HG03378 (cell line): ENCODE results near the gene ZNF766.
"Not testable (repeated sequence)": the region's sequence is repeated elsewhere in the genome, so short reads cannot be mapped to it uniquely, and the experiment has no call there.

Source experiments
- ATAC-seq: cut with Tn5 transposase; IDR thresholded peaks from one replicate; pipeline ENCODE4 v1.9.1; 2021; ENCODE audit warnings: mild to moderate bottlenecking, moderate library complexity; ENCODE audit not compliant: unreplicated experiment

ZNF766 gene

DNA sequence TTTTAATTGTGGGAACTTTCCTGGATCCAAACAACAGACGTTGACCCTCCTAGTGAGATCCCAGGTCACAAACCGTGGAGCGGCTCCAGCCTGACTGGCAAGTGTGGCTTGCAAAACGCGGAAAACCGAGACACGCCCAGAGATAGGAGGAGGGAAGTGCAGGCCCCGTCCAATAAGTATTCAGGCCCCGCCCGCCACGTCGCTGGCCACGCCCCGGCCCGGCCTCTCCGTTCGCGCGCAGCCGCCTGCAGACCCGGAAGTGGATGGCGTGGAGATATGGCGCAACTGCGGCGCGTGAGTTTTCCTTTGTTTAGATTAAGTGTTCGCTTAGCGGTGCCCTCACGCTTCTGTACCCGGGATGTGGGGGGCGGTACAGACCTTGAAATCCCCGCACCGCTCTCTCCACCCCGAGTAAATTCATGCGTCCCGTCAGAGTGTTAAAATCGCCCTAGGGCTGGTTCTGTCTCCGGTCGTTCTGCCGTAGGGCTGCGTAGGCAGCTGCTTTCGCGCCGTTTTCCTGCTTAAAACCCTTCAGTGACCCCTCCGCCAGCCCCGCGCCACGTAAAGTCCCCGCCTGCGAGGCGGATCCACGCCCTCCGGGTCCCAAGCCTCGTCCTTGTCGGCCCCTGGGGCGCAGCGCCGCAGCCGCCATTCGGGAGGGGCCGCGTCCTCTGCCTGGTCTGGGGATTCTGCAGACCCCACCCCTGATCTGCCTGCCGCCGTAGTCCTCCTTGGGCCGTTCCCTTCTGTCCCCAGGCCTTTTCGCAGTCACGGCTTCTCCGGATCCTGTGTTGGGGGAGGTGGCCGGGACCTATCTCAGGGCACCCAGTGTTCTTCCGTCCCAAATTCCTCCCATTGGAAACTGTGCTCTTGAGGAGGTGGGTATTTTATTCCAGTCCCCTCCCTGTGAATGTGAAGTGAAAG is at the start of gene ZNF766:
Gene ZNF766, plus strand, starts transcription at position 250 of the 924 bp plus-strand sequence. Its CDS starts 27 bp downstream, at position 277.
- ATAC-seq = peak; percentile 87

GRCh38 chr19:52219611-52220010 is 49.8 kb upstream of the ZNF766 start:
- no peak for ATAC-seq

GRCh38 chr19:52221031-52221430 is 48.4 kb upstream of the ZNF766 start:
- no peak for ATAC-seq

GRCh38 chr19:52221831-52222375 is 47.5 kb upstream of the ZNF766 start:
- no peak for ATAC-seq

GRCh38 chr19:52224211-52224610 is 45.2 kb upstream of the ZNF766 start:
- ATAC-seq = no peak

DNA sequence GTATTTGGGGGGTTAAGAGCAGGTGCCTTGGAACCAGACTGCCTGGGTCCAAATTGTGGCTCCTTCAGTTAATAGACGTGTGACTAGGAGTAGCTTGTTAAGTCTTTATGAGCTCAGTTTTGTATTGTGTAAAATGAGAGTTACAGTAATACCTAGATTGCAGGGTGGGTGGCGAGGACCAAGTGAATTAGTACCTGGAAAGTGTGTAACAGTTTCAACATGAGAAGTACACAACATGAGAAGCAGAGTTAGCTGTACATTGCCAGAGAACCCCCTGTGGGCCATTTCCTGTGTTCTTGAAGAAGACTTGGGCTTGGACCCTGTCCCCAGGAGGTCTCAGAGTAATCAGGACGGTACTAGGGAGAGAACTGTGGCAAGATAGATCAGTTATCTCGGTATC is 42.7 kb upstream of the ZNF766 start:
- no peak for ATAC-seq

- ATAC-seq = no peak
Measured at GRCh38 chr19:52227196-52227940, 42.0 kb upstream of the ZNF766 start.

GRCh38 chr19:52227980-52228379 is 41.4 kb upstream of the ZNF766 start:
- ATAC-seq = no peak

DNA sequence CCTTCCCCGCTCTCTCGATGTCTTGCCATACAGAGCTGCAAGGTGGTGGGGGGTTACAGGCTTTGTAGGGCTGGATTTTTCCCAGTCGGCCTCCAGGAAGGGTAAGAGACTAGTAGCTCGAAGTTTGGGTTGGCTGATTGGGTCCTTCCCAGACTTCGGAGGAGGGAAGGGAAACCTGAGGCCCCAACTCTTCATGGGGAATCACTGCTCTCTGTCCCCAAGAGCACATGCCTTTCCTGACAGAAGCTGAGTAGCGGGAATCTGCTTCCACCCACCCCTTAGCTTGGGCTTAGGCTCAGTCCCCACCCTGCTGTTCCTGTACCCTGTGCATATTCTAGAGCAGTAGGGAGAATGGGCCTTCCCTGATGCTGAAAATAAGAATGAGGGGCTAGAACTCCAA is 39.9 kb upstream of the ZNF766 start:
- ATAC-seq = no peak

DNA sequence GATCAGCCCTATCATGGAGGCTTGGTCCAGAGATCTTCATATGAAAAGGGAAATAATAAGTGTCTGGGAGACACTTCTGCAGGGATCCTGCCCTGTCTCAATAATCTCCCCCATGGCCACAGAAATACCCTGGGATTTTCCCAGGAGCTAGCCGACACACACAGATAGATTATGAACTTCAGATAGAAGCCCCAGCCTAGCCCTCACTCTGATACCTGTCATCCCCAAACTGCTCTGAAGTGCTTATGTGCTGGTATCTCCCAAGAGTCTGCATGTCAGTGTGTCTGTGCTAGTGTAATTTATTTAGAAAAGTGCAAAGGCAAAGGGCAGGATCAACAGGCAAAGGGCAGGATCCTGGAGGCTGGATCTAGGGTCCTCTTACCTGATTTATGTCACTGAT is 38.7 kb upstream of the ZNF766 start:
- ATAC-seq = no peak

- no peak for ATAC-seq
Measured at GRCh38 chr19:52231154-52231910, 38.1 kb upstream of the ZNF766 start.

- no peak for ATAC-seq
Measured at GRCh38 chr19:52234406-52234805, 35.0 kb upstream of the ZNF766 start.

DNA sequence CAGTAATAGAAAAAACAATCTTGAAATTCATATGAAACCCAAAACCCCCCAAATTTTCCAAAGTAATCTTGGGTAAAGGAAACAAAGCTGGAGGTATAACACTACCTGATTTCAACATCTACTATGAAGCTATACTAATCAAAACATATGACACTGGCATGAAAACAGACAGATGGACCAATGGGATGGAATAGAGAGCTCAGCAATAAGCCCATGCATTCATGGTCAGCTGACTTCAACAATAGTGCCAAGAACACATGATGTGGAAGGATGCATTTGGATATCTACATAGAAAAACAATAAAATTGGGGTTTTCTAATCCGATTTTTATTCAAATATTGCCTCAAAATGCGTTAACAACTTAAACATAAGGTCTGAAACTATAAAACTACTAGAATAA is 32.2 kb upstream of the ZNF766 start:
- no peak for ATAC-seq

DNA sequence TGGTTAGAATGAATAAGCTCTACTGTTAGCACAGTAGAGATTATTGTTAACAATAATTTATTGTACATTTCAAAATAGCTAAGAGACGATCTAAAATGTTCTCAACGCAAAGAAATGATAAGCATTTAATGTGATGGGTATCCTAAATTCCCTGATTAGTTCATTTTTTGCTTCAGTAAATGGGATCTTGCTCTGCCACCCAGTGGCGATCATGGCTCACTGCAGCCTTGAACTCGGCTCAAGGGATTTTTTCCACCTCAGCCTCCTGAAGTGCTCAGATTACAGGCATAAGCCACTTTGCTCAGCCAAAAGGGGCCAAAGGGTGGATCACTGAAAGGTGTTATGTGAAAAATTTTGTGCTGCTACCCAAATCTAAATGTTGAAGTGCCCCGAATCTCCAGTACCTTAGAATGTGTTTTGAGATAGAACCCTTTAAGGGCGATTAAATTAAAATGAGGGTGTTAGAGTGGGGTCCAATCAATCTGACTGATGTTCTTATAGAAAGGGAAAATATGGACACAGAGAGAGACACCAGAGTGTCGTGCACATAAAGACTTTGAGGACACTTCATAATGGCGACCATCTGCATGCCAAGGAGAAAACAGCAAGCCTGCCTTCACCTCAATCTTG is 31.5 kb upstream of the ZNF766 start:
- no peak for ATAC-seq

DNA sequence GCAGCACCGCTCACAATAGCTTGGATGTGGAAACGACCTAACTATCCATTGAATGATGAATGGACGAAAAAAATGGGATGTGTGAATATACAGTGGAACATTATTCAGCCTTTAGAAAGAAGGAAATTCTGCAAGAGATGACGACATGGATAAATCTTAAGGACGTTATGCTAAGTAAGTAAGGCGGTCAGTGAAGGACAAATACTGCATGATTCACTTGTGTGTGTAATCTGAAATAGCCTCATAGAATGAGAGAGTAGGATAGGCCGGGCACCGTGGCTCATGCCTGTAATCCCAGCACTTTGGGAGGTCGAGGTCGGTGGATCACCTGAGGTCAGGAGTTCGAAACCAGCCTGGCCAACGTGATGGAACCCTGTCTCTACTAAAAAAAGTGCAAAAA is 25.4 kb upstream of the ZNF766 start:
- no peak for ATAC-seq

- no peak for ATAC-seq
Measured at GRCh38 chr19:52248241-52248640, 21.1 kb upstream of the ZNF766 start.

GRCh38 chr19:52258426-52258825 is 11.0 kb upstream of the ZNF766 start:
- ATAC-seq = no peak

- not testable (repeated sequence) for ATAC-seq
Measured at GRCh38 chr19:52265556-52265955, 3.8 kb upstream of the ZNF766 start.

GRCh38 chr19:52270266-52270885 is 989 bp downstream of the ZNF766 start:
- peak; percentile 15 for ATAC-seq

- ATAC-seq = no peak
Measured at GRCh38 chr19:52273301-52273700, 3.9 kb downstream of the ZNF766 start.
